Pons (tissue), 1 donor: ENCODE results near the gene CAMK1D.
"Not testable (repeated sequence)": the region's sequence is repeated elsewhere in the genome, so short reads cannot be mapped to it uniquely, and the experiment has no call there.

Experiments used
- DNase-seq: peaks from one replicate; pipeline ENCODE4 v3.0.0-alpha.2; 2016; ENCODE audit warnings: low spot score

Gene CAMK1D

GRCh38 chr10:12526311-12526710 is 177.0 kb downstream of the CAMK1D start:
- no peak for DNase-seq

DNA sequence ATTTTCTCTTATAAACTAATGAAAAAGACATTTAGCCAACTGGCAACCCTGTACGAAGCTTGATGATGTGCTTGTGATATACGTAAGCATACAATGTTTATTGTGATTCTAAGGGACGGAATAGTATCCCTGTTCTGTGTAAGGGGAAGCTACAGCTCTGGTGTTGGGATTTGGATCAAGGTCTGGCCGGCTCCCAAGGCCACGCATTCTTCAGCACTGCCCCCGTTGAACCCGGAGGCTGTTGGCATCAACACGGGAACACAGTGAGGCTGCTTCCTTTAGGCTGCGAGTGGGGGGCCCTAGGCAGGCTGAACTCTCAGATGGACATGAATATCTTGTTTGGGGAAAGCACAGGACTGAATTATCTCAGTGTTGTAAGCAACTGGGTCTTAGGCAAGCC is 180.6 kb downstream of the CAMK1D start:
- no peak for DNase-seq

- DNase-seq: no peak
These were observed 182.2 kb downstream of the CAMK1D start for GRCh38 chr10:12531305-12532220.

- DNase-seq: no peak
These were observed 183.8 kb downstream of the CAMK1D start for GRCh38 chr10:12533151-12533550.

DNA sequence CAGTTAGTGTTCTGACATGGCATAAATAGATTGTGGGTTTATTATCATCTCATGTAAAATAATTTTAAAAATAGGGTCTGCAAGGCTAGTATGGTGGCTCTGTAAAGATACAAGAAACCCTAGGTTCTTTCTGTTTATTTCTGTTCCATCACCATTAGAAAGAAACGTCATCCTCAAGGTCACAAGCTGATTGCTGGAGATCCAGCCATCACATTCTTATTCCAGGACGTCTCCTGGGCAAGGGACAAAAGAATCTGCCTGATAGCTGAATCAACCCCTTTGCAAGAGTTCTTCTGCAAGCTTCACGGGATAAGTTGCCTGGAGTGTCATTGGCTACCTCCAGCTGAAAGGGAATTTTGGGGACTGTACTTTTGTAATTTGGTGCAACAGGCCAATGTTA is 184.4 kb downstream of the CAMK1D start:
- no peak for DNase-seq

DNA sequence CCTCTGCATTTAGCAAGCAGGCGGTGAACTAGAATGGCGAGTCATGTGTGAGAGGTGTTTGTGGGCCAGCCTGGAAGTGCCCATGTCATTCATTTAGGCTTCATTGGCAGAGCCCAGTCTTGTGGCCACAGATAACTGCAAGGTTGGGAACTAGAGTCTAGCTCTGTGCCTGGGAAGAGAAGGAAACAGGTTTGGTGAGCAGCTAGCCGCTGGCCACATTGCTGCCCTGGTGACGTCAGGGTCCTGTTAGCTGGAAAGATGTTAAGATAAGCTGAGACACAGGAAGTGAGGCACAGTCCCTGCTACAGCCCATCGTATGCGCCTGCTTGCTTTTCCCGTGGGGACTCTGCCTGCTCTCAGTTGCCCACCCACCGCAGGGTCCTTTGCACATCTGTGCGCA is 185.5 kb downstream of the CAMK1D start:
- DNase-seq: no peak

DNA sequence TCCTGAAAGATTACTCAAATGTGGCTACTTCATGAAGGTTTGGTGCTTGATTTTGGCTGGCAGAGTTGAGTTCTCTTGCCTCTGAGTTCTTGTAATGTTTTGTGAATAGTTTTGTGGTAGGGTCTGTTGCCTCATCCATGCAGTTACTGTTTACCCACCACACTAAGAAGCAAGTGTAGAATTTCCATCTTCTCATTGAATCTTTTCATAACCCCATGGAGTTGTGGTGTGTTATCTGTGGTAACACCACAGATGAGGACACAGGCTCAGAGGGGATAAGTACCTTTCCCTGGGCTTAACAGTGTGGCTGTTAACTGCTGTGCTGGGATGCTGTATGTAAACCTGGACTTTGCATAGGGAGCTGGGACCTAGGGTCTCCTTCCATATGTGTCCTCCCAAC is 186.3 kb downstream of the CAMK1D start:
- DNase-seq: no peak

DNA sequence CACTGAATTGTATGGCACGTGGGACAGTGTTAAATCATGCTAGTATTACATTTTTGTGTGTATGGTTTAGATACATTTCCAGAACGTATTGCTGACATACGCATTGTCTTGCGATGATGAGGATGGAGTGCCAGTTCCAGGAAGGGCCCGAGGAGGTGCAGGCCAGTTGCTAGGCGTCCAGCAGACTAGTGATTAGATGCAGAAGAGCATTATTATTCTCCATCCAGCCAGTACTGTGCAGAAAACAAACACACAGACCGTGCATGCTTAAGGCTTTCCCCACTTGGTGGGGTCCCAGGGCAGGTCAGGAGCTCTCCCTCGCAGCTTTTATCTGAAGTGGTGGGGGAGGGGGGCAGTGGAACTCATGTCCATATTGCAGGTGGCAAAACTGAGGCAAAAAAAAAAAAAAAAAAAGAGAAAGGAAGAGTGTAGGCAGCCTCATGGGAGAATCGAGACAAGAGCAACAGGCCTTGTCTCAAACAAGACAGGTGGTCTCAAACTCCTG is 189.2 kb downstream of the CAMK1D start:
- DNase-seq: no peak

DNA sequence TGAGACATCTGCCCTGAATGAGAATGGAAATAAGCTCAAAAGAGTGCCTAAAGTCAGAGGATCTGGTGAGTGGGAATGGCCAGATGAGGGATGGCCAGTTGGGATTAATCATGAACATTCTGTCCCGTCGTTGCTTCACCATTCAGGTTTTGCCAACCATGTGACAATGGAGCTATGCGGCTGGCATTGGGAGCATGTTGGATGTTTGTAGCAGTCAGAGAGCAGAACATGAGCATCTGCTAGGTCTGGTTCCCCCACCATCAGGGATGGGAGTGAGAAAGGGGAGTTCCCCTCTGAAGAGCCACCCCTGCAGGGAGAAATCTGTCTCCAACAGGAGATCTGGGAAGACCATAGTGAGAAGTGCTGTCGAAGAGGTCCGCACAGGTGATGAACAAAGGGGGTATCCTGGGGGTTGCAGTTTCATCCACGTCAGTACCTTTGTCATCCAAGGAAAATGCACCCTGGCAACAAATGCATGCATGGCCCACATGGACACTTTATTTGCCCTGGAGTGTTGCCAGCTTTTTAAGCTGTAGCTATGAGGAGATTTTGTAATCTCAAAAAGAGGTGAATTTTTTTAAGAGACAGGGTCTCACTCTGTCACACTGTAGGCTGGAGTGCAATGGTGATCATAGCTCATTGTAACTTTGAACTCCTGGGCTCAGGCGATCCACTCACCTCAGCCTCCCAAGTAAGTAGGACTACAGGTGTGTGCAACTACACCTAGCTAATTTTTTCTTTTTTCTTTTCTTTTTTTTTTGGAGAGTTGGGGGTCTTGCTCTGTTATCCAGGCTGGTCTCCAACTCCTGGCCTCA is 190.2 kb downstream of the CAMK1D start:
- no peak for DNase-seq

DNA sequence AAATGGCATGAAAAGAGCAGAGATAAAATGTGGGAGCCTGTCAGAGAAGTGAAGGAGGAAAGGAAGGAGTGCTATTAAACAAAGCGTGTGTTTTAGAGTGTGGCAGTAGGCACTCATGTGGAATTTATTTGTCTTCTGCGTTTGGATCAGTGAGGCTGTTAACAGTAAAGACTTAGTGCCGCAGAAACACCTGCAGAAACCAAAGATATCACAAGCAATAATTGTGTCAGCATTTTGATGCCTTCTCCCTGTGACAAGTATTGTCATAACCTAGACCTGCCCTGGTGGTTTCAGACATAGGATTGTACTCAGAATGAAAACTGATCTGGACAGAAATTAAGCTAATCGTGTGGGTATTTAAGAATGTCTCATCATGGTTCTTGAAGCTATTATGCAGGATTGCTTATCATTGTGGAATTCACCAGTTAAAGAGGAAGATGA is 191.0 kb downstream of the CAMK1D start:
- no peak for DNase-seq

DNA sequence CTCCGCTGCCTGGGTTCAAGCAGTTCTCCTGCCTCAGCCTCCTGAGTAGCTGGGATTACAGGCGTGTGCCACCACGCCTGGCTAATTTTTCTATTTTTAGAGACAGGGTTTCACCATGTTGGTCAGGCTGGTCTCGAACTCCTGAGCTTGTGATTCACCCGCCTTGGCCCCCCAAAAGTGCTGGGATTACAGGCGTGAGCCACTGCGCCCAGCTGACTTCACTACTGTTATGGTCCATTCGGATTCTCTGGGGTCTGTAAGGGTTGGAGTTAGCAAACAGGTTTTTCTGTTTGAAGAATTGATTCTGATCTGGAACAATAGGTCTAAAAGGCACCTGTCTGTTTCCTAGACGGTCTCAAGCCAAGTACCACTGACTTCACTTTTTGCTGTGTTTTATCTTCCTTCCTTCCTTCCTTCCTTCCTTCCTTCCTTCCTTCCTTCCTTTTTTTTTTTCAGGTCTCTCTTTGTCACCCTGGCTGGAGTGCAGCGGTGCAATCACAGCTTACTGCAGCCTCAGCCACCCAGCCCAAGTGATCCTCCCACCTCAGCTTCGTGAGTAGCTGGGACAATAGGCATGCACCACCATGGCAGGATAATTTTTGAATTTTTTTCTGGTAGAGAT is 192.2 kb downstream of the CAMK1D start:
- no peak for DNase-seq

DNA sequence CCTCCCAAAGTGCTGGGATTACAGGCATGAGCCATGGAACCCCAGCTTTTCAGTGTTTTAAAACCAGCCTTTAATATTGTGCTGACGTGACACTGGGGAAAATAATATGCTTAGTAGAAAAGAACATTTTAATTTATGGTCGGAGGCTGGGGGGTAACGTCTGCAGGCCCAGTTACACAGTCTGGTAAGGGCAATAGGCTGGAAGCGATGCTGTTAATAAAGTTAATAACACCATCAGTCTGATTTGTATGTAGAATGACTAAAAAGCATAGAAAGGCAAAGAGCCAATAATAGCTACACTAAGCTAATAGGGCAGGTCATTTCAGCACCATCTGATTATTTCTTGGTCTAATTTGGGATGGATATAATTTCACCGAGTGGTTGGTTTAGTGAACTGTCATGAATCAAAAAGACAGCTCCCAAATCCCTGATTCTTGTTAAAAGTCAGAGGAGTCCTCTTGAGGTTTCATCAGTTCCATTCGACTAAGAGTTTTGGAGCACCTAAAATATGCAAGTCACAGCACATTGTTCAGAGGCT is 192.9 kb downstream of the CAMK1D start:
- DNase-seq: no peak

DNA sequence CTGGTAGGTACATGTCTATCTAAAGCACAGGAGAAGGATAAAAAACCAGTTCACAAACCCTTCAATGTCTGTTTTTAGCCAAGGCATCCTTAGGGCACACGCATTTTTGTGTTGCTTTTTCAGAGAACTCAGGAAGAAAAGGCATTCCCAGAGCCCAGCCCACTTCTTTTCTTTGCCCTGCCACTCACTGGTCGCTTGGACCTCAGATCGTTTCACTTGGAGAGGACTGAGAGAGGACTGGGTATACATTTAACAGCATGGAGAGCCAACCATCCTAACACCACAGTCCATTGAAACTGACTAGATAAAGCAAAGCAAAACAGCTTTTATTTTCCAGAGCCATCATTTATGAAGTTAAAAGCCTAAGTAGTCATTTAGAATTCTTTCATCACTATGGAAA is 194.2 kb downstream of the CAMK1D start:
- DNase-seq: no peak

- DNase-seq: not testable (repeated sequence)
These were observed 196.9 kb downstream of the CAMK1D start for GRCh38 chr10:12546160-12546802.

GRCh38 chr10:12547301-12547771 is 198.0 kb downstream of the CAMK1D start:
- no peak for DNase-seq

DNA sequence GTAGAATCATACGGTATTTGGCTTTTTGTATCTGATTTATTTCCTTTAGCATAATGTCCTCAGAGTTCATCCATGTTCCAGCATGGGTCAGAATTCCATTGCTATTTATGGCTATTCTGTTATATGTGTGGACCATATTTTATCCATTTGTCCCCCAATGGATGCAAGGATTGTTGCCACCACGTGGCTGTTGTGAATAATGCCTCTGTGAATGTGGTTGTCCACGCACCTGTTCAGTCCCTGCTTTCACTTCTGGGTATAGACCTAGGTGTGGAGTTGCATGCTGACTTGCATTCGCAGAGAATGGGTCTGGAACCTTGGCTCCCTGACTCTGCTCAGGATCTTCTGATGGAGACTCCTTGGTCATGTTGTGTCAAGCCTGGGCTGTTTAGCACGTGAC is 199.9 kb downstream of the CAMK1D start:
- no peak for DNase-seq

GRCh38 chr10:12550994-12551393 is 201.6 kb downstream of the CAMK1D start:
- no peak for DNase-seq

GRCh38 chr10:12556039-12556438 is 206.7 kb downstream of the CAMK1D start:
- DNase-seq: no peak

DNA sequence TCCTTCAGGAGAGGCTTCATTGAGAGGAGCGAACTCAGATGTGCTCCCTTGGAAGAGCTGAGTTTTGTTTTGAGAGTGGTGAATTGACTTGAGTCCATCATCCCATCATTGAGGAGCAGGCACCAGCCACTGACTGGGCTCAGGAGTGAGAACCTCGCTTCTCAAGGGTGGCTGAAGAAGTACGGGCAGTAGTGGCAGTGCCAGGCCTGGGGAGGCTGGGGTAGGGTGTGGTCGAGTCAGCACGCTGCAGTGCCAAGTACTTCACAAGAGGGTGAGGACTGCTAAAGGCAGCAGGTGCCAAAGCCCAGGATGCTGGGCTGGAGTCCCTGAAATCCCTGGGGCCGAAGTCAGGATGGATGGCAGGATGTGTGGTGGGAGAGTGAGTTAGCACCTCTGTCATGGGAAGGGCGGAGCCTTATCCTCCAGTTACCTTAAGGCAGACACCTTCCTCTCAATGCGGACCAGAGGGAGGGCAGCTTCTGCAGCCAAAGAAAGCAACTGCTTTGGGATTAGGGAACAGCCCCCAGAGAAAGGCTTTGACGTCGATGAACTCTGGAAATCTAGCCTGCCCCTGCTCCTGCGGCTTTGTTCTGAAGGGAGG is 210.3 kb downstream of the CAMK1D start:
- no peak for DNase-seq

DNA sequence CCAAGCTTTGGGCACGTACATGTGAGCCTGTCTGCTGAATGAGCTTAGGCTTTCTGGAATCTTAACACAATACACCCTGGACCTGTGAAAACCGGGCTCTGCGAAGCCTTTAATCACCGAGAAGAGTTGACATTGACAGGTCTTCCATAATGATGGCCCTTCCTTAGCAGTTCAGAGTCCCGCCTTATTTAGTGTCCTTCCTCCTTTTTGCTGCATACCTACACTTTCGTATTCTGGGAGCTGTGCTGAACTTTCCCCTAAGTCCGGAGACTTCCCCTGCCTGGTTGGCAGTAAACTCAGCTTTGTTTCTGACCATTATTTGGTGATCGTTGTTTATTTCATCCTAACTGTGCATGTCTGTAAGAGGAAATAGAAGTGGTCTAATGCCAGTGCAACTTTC is 212.0 kb downstream of the CAMK1D start:
- no peak for DNase-seq

- DNase-seq: no peak
These were observed 212.4 kb downstream of the CAMK1D start for GRCh38 chr10:12561720-12562119.
